Measurements from ENCODE around the gene UBXN10. TPM values are rescaled to one million over a fixed set of nuclear protein-coding genes. Genes with fewer than 3 reads are reported as not detected.

The UBXN10 gene, protein sequence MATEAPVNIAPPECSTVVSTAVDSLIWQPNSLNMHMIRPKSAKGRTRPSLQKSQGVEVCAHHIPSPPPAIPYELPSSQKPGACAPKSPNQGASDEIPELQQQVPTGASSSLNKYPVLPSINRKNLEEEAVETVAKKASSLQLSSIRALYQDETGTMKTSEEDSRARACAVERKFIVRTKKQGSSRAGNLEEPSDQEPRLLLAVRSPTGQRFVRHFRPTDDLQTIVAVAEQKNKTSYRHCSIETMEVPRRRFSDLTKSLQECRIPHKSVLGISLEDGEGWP
- 0.49 TPM for total RNA-seq

DNA sequence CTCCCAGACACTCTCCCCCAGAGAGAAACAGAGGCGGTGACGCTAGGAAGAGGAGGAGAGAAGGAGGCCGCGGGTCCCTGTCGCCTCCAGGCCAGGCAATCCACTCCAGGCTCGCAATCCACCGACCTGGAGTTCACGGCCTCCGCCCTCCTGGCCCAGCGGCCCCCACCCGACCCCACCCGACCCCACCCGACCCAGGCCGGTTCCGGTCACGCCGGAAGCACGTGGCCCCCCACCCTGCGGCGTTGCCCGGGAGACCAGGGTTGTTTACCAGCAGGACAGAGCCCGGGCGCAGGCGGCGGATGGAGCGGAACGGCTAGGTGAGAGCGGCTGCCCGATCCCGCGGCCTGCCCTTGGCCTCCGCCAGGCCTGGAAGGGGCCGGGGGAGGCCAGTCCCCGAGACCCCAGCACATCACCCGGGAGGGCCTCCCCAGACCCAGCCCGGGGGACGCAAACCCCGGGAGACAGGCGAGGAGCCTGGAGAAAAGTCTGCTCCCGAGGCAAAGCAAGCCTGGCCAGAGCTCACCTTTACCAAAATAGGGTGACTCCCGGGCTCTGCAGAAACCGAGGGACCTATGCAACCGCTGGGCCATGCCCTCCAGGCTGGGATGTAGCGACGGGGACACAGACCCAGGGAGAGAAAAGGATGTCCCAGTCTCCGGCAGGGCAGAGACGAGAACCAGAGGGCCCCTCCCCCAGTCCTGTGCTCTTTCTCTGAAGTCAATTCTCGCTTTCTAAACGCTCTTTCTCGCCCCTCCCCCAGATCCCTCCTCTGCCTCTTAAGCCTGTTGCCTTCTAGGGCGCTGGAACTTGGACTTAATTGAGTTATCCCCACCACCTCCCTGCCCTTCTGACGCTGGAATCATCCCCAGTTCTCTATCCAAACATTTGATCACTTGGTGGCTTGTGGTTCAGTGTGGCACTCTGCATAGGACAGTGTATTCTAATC, at the start of gene UBXN10, which contains the start of gene PLA2G2C:
Gene UBXN10 (plus strand): TSS at position 263 of the 949 bp plus-strand sequence. CDS start 4,466 bp downstream, outside the sequence.
Gene PLA2G2C (minus strand): TSS at position 685 of the 949 bp plus-strand sequence. CDS start 9,155 bp downstream, outside the sequence.
- Histone ChIP-seq H3K4me3 (peak within 1 kb of the TSS; percentile 32 to 49), H3K27ac (no peak within 1 kb of the TSS), H3K36me3 (no peaks in the 10 kb centered on the region), H3K4me1 (peaks cover 17% of the 10 kb centered on the region), H3K9me3 (no peaks in the 10 kb centered on the region), H3K27me3 (no peaks in the 10 kb centered on the region)
- intact Hi-C loops (cut with DNase I) = no loop called here
- no peak for TF ChIP-seq POLR2AphosphoS5 (IDR thresholded peaks at IDR 0.05; ENCODE audit: insufficient read depth in 1 of 2, low read depth in 1 of 2)
- no peak for TF ChIP-seq CTCF (IDR thresholded peaks at IDR 0.05)
- no peak for TF ChIP-seq POLR2A (IDR thresholded peaks at IDR 0.05)
- no peak for DNase-seq (ENCODE audit: extremely low spot score in 2 of 2)

DNA sequence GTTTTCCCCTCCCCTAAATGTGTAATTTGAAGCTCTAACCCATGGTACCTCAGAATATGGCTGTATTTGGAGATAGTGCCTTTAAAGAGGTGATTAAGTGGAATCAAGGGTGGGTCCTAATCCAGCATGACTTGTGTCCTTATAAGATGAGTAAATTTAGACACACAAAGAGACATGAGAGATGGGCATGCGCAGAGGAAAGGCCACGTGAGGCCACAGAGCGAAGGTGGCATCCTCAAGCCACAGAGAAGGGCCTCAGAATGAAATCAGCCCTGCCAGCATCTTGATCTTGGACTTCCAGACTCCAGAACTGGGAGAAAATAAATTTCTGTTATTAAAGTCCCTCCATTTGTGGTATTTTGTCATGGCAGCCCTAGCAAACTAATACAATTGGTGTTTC, 49.6 kb upstream of the UBXN10 start:
- Histone ChIP-seq H3K36me3 (no peaks in the 10 kb centered on the region), H3K27ac (no peak overlapping the region), H3K27me3 (no peaks in the 10 kb centered on the region), H3K9me3 (no peaks in the 10 kb centered on the region), H3K4me3 (no peak overlapping the region), H3K4me1 (no peaks in the 10 kb centered on the region)
- intact Hi-C loops (cut with DNase I) = no loop called here
- no peak for DNase-seq (ENCODE audit: extremely low spot score in 2 of 2)
- TF ChIP-seq POLR2AphosphoS5 (IDR thresholded peaks at IDR 0.05; ENCODE audit: insufficient read depth in 1 of 2, low read depth in 1 of 2) (no peak), CTCF (IDR thresholded peaks at IDR 0.05) (no peak)

- Histone ChIP-seq H3K36me3 (no peaks in the 10 kb centered on the region), H3K27ac (no peak overlapping the region), H3K27me3 (no peaks in the 10 kb centered on the region), H3K4me1 (no peaks in the 10 kb centered on the region), H3K4me3 (no peak overlapping the region), H3K9me3 (no peaks in the 10 kb centered on the region)
- no peak for DNase-seq (ENCODE audit: extremely low spot score in 2 of 2)
- intact Hi-C loops (cut with DNase I) = no loop called here
- no peak for TF ChIP-seq POLR2AphosphoS5 (IDR thresholded peaks at IDR 0.05; ENCODE audit: insufficient read depth in 1 of 2, low read depth in 1 of 2)
- no peak for TF ChIP-seq CTCF (IDR thresholded peaks at IDR 0.05)
- no peak for TF ChIP-seq POLR2A (IDR thresholded peaks at IDR 0.05)
These were observed 48.8 kb upstream of the UBXN10 start for GRCh38 chr1:20137055-20137454.

GRCh38 chr1:20137604-20138003, 48.3 kb upstream of the UBXN10 start:
- Histone ChIP-seq H3K36me3 (no peaks in the 10 kb centered on the region), H3K27ac (no peak overlapping the region), H3K4me3 (no peak overlapping the region), H3K4me1 (no peaks in the 10 kb centered on the region), H3K27me3 (no peaks in the 10 kb centered on the region), H3K9me3 (no peaks in the 10 kb centered on the region)
- no peak for TF ChIP-seq POLR2A (IDR thresholded peaks at IDR 0.05)
- intact Hi-C loops (cut with DNase I) = no loop called here
- no peak for DNase-seq (ENCODE audit: extremely low spot score in 2 of 2)

DNA sequence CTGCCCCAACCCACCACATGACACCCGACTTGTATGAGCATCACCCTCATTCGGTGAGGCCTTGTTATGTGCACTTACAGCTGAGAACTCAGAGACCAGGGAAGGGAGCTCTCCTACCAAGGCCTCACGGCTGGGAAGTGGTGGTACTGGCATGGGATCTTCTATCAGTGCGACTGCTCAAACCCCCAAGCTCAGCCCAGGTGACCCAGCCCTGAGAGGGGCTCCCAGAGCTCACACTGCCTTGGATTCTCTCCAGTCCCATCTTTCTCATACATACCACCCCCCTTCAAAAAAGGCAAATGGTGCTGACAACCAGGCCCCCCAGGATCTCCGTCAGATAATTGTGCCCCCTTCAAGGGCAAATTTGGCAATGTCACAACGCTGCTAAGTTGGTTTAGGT, 47.5 kb upstream of the UBXN10 start:
- Histone ChIP-seq H3K27ac (no peak overlapping the region), H3K36me3 (no peaks in the 10 kb centered on the region), H3K9me3 (no peaks in the 10 kb centered on the region), H3K27me3 (no peaks in the 10 kb centered on the region), H3K4me1 (no peaks in the 10 kb centered on the region), H3K4me3 (no peak overlapping the region)
- DNase-seq (ENCODE audit: extremely low spot score in 2 of 2) = no peak
- intact Hi-C loops (cut with DNase I) = no loop called here
- no peak for TF ChIP-seq POLR2AphosphoS5 (IDR thresholded peaks at IDR 0.05; ENCODE audit: insufficient read depth in 1 of 2, low read depth in 1 of 2)
- no peak for TF ChIP-seq CTCF (IDR thresholded peaks at IDR 0.05)
- no peak for TF ChIP-seq POLR2A (IDR thresholded peaks at IDR 0.05)

All from vagina (tissue), 2 donors.